ENCODE results near the gene HIBADH.
A peak's percentile ranks its signal among the peaks of the same experiment; 100 is the strongest.
"Not testable (repeated sequence)": the region's sequence is repeated elsewhere in the genome, so short reads cannot be mapped to it uniquely, and the experiment has no call there.

HIBADH gene

GRCh38 chr7:27600247-27600646 lies 62.4 kb downstream of the HIBADH start:
- DNase-seq (ENCODE audit: low spot score), result no peak

DNA sequence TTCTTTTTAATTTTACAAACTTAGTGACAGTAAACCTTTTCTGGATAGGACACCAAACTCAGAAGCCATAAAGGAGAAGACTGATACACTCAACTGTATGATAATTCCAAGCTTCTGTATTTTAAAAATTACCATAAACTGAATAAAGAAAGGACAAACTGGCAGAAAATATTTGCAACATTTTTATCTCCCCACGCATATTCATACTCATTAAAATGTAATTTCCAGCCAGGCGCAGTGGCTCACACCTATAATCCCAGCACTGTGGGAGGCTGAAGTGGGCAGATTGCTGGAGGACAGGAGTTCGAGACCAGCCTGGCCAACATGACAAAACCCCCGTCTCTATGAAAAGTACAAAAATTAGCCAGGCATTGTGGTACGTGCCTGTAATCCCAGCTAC lies 67.7 kb downstream of the HIBADH start:
- DNase-seq (ENCODE audit: low spot score), result no peak

GRCh38 chr7:27593226-27593625 lies 69.5 kb downstream of the HIBADH start:
- DNase-seq (ENCODE audit: low spot score), result no peak

GRCh38 chr7:27590416-27590815 lies 72.3 kb downstream of the HIBADH start:
- no peak for DNase-seq (ENCODE audit: low spot score)

GRCh38 chr7:27587429-27587828 lies 75.3 kb downstream of the HIBADH start:
- no peak for DNase-seq (ENCODE audit: low spot score)

- peak; percentile 60 for DNase-seq (ENCODE audit: low spot score)
Measured at GRCh38 chr7:27586825-27587224, 75.9 kb downstream of the HIBADH start.

GRCh38 chr7:27585781-27586447 lies 76.8 kb downstream of the HIBADH start:
- no peak for DNase-seq (ENCODE audit: low spot score)

- DNase-seq (ENCODE audit: low spot score), result no peak
Measured at GRCh38 chr7:27581906-27582305, 80.8 kb downstream of the HIBADH start.

- DNase-seq (ENCODE audit: low spot score), result no peak
Measured at GRCh38 chr7:27581119-27581518, 81.6 kb downstream of the HIBADH start.

GRCh38 chr7:27579565-27579964 lies 83.1 kb downstream of the HIBADH start:
- DNase-seq (ENCODE audit: low spot score), result no peak

- DNase-seq (ENCODE audit: low spot score), result not testable (repeated sequence)
Measured at GRCh38 chr7:27578169-27578568, 84.5 kb downstream of the HIBADH start.

DNA sequence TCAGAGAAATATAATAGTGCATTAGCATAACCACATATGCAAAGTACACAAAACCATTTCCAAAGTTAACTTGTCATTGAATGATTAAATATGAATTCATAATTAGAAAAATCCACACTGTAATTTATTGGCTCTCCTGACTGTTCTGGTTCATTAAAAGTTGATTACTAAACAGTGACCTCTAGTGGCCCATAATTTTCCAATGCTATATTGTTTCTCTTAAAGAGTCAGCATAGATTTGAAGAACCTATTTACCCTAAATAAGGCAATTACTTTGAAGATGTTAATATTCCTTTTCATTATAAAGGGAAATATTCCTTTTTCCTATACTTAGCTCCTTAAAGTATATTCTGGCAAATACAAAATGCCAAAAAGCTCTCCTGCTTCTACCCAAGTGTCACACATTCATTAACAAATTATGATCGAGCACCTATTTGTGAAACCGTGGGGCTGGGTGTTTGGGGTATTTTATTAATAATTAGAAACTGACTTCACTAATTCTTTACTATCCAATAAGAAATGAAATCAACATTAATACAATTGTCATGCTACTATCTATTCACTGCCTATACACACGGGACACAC lies 86.2 kb downstream of the HIBADH start:
- peak; percentile 46 for DNase-seq (ENCODE audit: low spot score)

- no peak for DNase-seq (ENCODE audit: low spot score)
Measured at GRCh38 chr7:27575613-27576012, 87.1 kb downstream of the HIBADH start.

DNA sequence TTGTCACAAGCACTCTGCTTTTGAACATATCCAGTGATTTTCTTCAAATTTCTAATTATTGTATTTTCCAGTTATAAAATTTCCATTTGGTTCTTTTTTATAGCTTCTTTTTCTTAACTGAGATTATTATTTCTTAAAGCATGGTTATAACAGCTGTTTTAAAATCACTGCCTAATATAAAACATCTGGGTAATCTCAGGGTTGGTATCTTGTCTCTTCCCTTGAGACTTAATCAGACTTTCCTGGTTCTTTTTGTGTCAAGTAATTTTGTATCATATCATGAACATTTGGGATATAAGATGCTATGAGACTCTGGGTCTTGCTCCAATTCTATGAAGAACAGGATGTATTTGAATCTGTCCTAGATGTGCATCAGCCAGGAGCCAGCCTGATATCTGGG lies 93.6 kb downstream of the HIBADH start:
- no peak for DNase-seq (ENCODE audit: low spot score)

- DNase-seq (ENCODE audit: low spot score), result no peak
Measured at GRCh38 chr7:27567266-27567665, 95.4 kb downstream of the HIBADH start.

DNA sequence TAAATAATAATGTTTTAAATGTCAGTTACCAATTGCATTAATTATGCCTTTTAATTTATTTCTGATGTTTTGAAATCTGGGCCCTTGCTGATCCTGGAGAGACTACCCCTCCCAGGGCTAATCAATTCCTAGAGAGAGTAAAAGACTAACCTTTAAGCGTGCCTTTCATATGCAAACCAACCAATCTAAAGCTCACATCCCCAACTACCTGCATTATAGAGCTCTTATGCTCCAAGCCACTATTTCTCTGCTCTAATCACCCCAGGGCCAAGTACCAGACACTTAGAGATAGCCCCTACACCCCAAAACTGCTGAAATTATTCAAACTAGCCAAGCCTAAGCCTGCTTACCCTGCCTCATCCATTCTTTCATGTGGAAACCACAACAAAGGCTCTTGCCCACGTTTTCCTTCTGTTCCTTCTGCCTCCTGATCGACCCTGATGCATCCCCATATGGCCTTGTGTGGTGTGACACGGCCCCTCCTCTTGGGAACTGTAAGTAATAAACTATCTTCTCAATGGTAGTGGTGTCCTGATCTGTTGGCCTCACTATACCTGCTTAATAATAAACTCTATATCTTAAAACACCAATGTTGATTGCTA lies 97.7 kb downstream of the HIBADH start:
- no peak for DNase-seq (ENCODE audit: low spot score)

DNA sequence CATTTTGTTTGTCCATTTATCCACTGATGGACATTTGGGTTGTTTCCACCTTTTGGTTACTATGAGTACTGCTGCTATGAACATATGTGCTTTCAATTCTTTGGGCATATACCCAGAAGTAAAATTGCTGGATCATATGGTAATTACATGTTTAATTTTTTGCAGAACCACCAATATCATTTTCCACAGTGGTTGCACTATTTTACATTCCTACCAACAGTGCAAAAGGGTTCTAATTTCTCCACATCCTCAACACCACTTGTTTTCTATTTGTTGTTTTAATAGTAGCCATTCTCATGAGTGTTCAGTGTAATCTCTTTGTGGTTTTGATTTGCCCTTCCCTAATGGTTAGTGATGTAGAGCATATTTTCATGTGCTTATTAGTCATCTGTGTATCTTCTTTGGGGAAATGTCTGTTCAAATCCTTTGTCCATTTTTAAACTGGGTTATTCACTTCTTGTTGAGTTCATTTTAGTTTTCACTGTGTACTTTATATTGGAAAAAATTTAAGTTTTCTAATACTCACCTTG lies 101.9 kb downstream of the HIBADH start:
- DNase-seq (ENCODE audit: low spot score), result no peak

DNA sequence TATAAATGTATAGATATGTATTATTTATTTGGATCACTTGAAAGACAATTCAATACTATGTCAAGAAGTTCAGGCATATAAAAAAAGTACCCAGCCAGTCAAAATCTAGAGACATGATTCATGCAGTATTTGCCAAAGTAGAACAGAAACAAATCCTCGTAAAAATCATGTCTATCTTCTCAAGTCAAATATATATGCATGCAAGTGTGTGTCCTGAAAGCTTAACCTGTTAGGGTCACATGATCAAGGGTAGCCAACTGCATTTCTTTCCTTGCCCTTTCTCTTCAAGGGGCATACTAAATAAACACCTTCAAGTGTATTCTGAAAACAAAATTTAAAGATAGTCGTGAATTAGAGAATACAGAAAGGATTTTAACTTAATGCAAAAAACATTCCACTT lies 107.0 kb downstream of the HIBADH start:
- no peak for DNase-seq (ENCODE audit: low spot score)

GRCh38 chr7:27554826-27555225 lies 107.9 kb downstream of the HIBADH start:
- no peak for DNase-seq (ENCODE audit: low spot score)

DNA sequence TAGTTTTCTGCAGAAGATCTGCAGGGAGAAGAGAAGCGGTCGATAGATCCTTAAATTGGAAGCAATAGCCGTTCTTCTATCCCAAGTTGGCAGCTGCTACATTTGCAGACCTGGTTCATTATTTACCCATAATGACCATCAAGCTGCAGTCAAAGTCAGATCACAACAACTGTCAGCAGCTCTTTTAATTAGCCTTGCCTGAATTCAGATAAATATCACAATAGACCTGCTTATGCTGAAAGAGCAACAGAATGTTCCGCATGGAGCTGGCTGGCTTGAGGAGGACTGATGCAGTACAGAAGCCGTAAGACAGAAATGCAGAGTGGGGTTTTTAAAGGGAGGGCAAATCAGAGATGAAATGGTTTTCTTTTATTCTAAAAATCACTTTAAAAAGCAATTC lies 109.4 kb downstream of the HIBADH start:
- DNase-seq (ENCODE audit: low spot score), result peak; percentile 51

DNA sequence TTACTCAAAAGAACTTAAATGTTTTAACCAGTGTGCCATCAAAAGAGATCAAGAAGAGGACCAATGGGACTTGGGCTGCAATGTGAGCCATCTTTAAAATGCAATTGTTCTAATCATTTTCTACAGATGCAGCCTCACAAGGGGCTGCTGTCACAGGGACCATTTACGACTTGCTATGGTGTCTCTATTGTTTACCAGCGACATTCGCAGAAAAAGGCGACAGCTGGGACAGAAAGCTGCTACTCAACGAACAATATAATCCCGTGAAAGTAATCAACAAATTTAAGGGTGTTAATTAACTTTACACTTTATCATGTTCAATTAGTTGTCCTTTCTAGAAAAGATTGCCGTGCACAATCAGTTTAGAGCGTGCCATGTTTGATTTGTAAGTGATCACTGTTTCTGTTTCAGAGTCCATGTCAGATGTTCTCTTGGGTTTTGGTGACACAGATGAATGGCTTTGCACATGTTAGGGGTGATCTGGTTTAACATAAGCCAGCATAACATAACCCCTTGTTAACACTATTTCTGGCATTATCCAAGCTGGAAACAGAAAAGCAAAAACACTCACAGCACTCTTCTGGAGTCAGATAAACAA lies 110.8 kb downstream of the HIBADH start:
- DNase-seq (ENCODE audit: low spot score), result peak; percentile 13

GRCh38 chr7:27549606-27550005 lies 113.1 kb downstream of the HIBADH start:
- no peak for DNase-seq (ENCODE audit: low spot score)

DNA sequence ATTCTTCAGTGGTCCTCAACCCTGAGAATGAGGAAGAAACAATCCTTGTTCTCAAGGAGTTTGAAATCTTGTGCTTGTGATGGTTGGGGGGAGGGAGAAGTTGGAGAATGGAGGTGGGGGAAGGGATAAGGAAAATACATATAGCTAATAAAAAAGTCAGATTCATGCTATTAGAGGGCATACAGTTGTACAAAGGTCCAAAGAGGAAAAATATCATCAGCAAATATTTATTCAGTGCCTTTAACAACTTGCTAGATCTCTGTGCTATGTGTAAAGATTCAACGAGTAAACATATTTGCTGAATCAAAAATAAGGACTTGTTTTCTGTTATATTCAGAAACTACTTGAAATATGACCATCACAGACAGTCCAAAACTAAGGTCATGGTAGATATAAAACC lies 114.4 kb downstream of the HIBADH start:
- DNase-seq (ENCODE audit: low spot score), result no peak
